Large intestine (tissue), 1 donor: ENCODE data around the gene TRIM37. TPM values are rescaled to one million over a fixed set of nuclear protein-coding genes. Genes with fewer than 3 reads are reported as not detected.

Experiments
- polyA plus RNA-seq: library from polyadenylated mRNA; unstranded; fragments of 120-200 nt; gene quantifications from one replicate; pipeline ENCODE4 v1.2.1, GENCODE V29; 2013

The TRIM37 gene
- polyA plus RNA-seq, 1 donor: 13.9 TPM

Other genes starting within 250 kb of the TRIM37 start
- 34.8 TPM for gene SKA2, start 48.3 kb upstream of the TRIM37 start, polyA plus RNA-seq
- gene PRR11, start 48.9 kb upstream of the TRIM37 start, polyA plus RNA-seq: 11.9 TPM
- 13.7 TPM for gene SMG8, start 103.2 kb upstream of the TRIM37 start, polyA plus RNA-seq
- gene GDPD1, start 113.6 kb upstream of the TRIM37 start, polyA plus RNA-seq: 3.6 TPM
- 15.3 TPM for gene YPEL2, start 224.8 kb upstream of the TRIM37 start, polyA plus RNA-seq